H54 (cell line): Measurements from ENCODE around the gene ALDH1L1.
A peak's percentile ranks its signal among the peaks of the same experiment; 100 is the strongest.

Source experiments
- DNase-seq: peaks from one replicate; pipeline ENCODE4 v3.0.0; 2011; ENCODE audit warnings: low spot score, mixed read lengths; ENCODE audit not compliant: insufficient read length
- FAIRE-seq: peaks from 3 replicates; lab custom pipeline; 2011; peaks lifted over from hg19 to GRCh38; lab: Jason Lieb, UNC
- POLR2A ChIP-seq: IDR thresholded peaks from 2 replicates; pipeline ENCODE4 v1.6.1; 2011; ENCODE audit warnings: low read depth, mild to moderate bottlenecking, low read length

The ALDH1L1 gene

GRCh38 chr3:126130081-126130855 is 50.1 kb downstream of the ALDH1L1 start:
- no peak for FAIRE-seq
- TF ChIP-seq POLR2A: no peak
- no peak for DNase-seq

DNA sequence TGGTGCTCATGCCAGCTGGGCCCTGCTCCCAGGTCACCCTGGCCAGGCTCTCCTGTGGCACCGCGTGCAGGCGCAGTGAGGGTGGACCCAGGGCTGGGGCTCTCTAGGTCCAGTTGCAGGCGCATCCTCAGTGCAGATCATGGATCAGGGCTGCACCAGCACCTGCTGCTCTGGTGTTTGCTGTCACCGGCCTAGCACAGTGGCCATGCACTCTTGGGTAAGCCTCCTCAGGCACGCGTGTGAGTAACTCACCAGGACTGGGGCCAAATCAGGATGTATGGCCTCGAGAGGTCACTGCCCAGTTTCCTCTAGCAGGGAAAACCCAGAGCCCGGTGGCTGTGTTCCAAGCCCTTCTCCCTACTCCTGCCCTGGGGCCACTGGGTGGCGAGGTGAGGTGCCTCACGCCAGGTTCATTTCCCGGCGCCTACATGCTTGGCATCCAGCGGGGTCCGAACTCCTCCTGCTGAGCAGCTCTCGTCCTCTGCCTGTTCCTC is 50.9 kb downstream of the ALDH1L1 start:
- FAIRE-seq (peak; percentile 82), DNase-seq (peak; percentile 75)
- TF ChIP-seq POLR2A: no peak

GRCh38 chr3:126128504-126129397 is 51.6 kb downstream of the ALDH1L1 start:
- no peak for TF ChIP-seq POLR2A
- no peak for DNase-seq
- FAIRE-seq: no peak

DNA sequence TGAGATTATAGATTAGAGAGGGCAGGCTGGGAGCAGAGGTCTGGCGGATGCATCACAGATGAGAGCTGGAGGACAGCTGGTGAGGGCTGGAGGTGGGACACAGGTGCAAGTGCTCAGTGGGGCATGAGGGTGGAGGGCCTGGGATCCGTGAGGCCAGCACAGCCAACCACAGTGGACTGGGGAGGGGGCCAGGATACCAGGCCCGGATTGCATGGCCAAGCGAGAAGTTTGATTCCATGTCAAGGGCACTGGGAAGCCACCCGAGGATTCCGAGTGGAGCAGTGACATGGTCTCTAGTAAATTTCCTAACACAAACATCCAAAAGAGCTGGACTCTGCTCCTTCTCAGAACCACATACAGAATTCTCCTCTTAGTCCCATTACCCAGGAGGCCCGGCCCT is 52.5 kb downstream of the ALDH1L1 start:
- DNase-seq (no peak), FAIRE-seq (no peak)
- TF ChIP-seq POLR2A: no peak

DNA sequence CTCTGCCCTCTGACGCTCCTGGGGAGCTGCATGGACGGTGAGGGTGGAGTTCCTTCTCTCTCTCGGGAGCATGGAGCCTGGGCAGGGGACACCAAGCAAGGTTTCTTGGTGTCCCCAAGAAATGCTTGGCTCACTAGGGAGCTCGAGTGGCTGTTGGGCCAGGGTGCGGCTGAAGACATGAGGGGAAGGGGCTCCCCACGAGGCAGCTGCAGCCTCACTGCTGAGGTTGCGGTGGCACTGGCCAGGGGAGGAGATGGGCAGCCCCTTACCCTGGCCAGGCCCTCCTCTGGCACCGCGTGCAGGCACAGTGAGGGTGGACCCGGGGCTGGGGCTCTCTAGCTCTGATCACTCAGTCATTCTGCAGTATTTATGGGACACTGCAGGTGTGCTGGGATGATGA is 52.9 kb downstream of the ALDH1L1 start:
- TF ChIP-seq POLR2A: no peak
- DNase-seq (no peak), FAIRE-seq (no peak)

DNA sequence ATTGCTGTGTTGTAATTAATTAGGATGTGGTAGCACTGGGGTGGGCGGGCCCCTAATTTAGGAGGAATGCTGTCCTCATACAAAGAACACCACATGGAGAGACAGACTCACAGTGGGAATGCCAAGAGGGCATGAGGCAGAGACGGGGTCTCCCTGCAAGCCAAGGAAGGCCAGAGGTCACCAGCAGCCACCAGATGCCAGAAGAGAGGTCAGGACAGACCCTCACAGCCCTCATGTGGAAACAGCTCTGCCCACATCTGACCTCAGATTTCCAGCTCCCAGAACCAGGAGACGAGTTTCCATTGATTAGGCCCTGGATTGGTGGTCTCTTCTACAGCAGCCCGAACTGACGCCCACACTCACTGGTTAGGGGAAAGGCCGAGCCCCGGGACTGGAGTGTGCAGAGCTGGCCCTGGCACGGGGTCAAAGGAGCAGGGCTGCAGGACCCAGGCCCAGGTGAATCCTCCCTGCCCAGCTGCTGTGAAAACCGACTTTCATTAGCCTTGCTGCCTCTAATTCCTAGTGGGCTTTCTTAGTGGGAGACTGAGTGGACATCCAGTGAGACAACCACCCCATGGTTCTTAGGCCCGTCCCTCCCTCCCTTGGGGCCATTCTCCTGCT is 53.5 kb downstream of the ALDH1L1 start:
- no peak for DNase-seq
- FAIRE-seq: no peak
- TF ChIP-seq POLR2A: no peak

DNA sequence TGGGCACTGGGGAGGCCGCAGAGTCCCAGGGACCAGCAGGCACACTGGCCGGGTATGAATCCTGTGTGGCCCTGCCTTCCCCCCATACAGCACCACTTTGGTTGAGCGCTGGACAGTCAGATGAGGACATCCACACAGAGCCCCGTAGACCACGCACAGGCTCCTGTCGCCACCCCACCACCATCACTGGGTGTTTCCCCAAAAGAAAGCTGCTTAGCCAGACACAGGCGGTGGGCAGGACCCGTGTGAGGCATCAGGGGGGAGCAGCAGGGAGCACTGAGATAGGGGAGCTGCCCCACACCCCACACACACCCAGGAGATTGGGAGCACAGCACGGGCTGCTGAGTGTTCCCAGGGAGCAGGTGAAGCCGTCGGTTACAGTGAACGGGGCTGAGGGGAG is 54.1 kb downstream of the ALDH1L1 start:
- no peak for TF ChIP-seq POLR2A
- DNase-seq (no peak), FAIRE-seq (no peak)

DNA sequence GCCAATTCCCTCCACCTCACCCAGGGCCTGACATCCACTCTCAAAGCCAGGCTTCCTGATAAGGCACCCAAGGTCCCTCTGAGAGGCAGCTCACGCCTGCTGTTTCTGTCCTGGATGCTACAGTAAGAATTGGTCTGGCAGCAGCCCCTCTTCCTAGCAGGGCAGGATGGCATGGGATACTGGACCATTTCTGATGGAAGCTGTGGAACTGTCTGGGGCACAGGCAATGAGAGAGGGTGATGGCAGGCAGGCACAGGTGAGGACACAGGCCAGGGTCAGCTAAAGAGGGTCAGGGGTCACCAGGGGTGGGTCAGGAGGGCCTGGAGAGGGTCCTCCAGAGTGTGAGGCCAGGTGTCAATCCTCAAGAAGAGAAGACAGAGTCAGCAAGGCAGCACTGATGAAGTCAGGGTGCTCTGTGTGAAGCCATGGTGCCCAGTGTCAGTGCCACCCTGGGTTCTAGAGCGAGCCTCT is 54.6 kb downstream of the ALDH1L1 start:
- no peak for FAIRE-seq
- TF ChIP-seq POLR2A: no peak
- DNase-seq: no peak

GRCh38 chr3:126125341-126125740 is 55.0 kb downstream of the ALDH1L1 start:
- FAIRE-seq (no peak), DNase-seq (no peak)

GRCh38 chr3:126124896-126125295 is 55.5 kb downstream of the ALDH1L1 start:
- TF ChIP-seq POLR2A: no peak
- no peak for DNase-seq
- no peak for FAIRE-seq

More at GRCh38 chr3:126125341-126125740, 55.0 kb downstream of the ALDH1L1 start:
- no peak for TF ChIP-seq POLR2A

DNA sequence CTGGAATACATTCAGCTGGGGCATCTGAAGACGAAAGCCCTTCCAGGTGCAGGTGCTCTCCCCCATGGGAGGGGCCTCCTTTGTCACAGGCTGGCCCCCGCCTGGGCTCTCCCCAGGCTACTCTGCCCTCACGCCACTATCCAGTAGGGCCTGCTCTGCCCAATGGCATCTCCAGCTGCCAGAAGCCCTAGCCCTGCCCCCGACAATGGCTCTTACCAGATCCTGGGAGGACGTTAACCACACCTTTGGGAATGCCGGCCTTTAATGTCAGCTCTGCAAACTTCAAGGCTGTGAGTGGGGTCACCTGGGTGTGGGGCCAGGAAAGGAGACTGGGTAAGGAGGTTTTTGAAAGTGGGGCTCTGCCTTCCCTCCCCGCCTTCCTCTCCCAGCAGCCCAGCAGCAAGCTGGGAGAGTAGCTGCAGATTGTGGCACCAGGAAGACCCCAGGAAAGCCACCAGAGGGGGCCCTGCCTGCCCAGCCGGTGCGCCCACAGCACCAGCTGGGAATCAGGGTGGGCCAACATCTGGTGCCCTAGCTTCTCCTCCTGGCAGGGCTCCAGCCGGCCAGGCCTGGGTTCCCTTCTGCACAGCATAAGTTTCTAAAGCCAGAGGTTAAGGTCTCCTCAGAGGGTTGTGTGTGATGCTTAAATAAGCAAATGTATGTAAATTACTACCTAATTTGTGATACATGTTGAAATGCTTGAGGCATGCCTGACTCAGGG is 56.1 kb downstream of the ALDH1L1 start:
- no peak for TF ChIP-seq POLR2A
- no peak for FAIRE-seq
- no peak for DNase-seq

DNA sequence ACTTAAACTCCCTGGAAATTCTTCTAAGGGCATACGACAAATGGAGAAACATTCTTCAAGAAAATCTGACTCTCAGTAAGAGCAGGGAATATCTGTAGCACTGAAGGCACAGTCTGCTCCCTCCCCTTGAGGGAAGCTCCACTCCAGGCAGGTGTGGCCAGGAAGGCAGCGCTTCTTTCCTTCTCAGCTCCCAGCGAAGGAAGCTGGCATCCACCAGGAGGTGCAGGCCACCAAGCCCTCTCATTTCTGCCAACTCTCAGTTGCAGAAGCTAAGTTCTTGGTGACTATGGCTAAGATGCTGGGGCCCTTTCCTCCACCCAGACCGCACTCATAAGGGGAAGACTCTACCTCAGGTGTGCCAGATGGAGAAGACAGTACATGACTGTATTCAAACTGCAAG is 58.8 kb downstream of the ALDH1L1 start:
- TF ChIP-seq POLR2A: no peak

GRCh38 chr3:126121074-126121473 is 59.3 kb downstream of the ALDH1L1 start:
- DNase-seq (no peak), FAIRE-seq (no peak)
- no peak for TF ChIP-seq POLR2A

More for the DNA sequence above, 58.8 kb downstream of the ALDH1L1 start:
- DNase-seq (no peak), FAIRE-seq (no peak)

GRCh38 chr3:126119976-126120375 is 60.4 kb downstream of the ALDH1L1 start:
- no peak for TF ChIP-seq POLR2A
- FAIRE-seq (no peak), DNase-seq (no peak)
